HCT116 (cell line): Measurements from ENCODE around the gene SORBS1. TPM values are rescaled to one million over a fixed set of nuclear protein-coding genes. Genes with fewer than 3 reads are reported as not detected.

Source experiments
- ATAC-seq: fragments of 200-7000 bp; cut with Tn5 transposase; 2 replicates; pipeline ENCODE4 v1.9.1; 2020; ENCODE audit warnings: mild to moderate bottlenecking, moderate library complexity
- BruUV-seq: library from RNA; stranded (reverse); fragments of 400-500 nt; replicated peaks from 2 replicates; lab custom pipeline; 2021; lab: Mats Ljungman, UMichigan
- CTCF ChIA-PET: fragments of 300-600 bp; sonication (Branson Sonifier 250); formaldehyde crosslinking; loops from one replicate; lab custom pipeline; 2021; ENCODE audit warnings: antibody characterized with exemption; lab: Charles Lee
- POLR2A ChIA-PET: fragments of 300-600, 350-600 bp; sonication (Branson Sonifier 250); formaldehyde crosslinking; loops from one replicate; lab custom pipeline; 2021; ENCODE audit warnings: antibody characterized with exemption; lab: Charles Lee
- RAD21 ChIA-PET, 2 experiments: fragments of 300-600 bp; sonication (Branson Sonifier 250); formaldehyde crosslinking; loops; one replicate each; lab custom pipeline; 2023; ENCODE audit warnings: low total read pairs in 2 of 2; ENCODE audit not compliant: uncharacterized antibody in 2 of 2, unreplicated experiment in 2 of 2, low non-redundant PET in 1 of 2; lab: Charles Lee
- DNase-seq: peaks from one replicate; pipeline ENCODE4 v3.0.0-alpha.2; 2010; ENCODE audit warnings: low read depth, low spot score
- H2AFZ ChIP-seq: fragments of 200-600 bp; shearing (Covaris generic), sonication (generic); 2 replicates; pipeline ENCODE4 v1.6.1; 2017; ENCODE audit warnings: low read depth, mixed run types, mixed read lengths, antibody characterized with exemption, low read length; ENCODE audit not compliant: poor library complexity, severe bottlenecking
- H3K27ac ChIP-seq: 2 replicates; pipeline ENCODE4 v1.5.1; 2012; ENCODE audit warnings: low read depth, low read length
- H3K27me3 ChIP-seq: fragments of 200-600 bp; sonication (generic); 2 replicates; pipeline ENCODE4 v1.6.1; 2016; ENCODE audit warnings: mixed run types, low read length, mixed read lengths; ENCODE audit not compliant: insufficient read depth
- H3K36me3 ChIP-seq, 2 experiments: fragments of 200-500 bp in 1 of 2; fragments of 200-600 bp in 1 of 2; sonication (Bioruptor generic) in 1 of 2; sonication (generic) in 1 of 2; 2 replicates each; pipeline versions ENCODE4 v1.5.1 to v1.6.1; 2014 to 2016; ENCODE audit warnings: low read length in 2 of 2, inconsistent platforms in 1 of 2, mixed read lengths in 1 of 2, mixed run types in 1 of 2; ENCODE audit not compliant: insufficient read depth in 2 of 2, control insufficient read depth in 1 of 2
- H3K4me1 ChIP-seq, 2 experiments: fragments of 200-600 bp in 1 of 2; sonication (generic) in 1 of 2; 2 replicates each; pipeline versions ENCODE4 v1.5.1 to v1.6.1; 2012 to 2017; ENCODE audit warnings: low read length in 2 of 2, inconsistent platforms in 1 of 2, mild to moderate bottlenecking in 1 of 2, mixed read lengths in 1 of 2, mixed run types in 1 of 2, moderate library complexity in 1 of 2; ENCODE audit not compliant: insufficient read depth in 2 of 2, control insufficient read depth in 1 of 2
- H3K4me2 ChIP-seq: fragments of 200-600 bp; sonication (generic); 2 replicates; pipeline ENCODE4 v1.6.1; 2017; ENCODE audit warnings: mixed run types, low read length, mixed read lengths
- H3K4me3 ChIP-seq, 2 experiments: fragments of 200-600 bp in 1 of 2; sonication (generic) in 1 of 2; replicated peaks in 1 of 2; 2 replicates each; pipeline ENCODE4 v1.5.1; 2011 to 2016; ENCODE audit warnings: low read length in 2 of 2, control low read depth in 1 of 2, low read depth in 1 of 2, mild to moderate bottlenecking in 1 of 2, mixed read lengths in 1 of 2, mixed run types in 1 of 2
- H3K79me2 ChIP-seq: fragments of 200-600 bp; sonication (generic); 2 replicates; pipeline ENCODE4 v1.6.1; 2017; ENCODE audit warnings: mild to moderate bottlenecking, mixed run types, low read length, moderate library complexity, mixed read lengths; ENCODE audit not compliant: insufficient read depth
- H3K9ac ChIP-seq: fragments of 200-600 bp; sonication (generic); 2 replicates; pipeline ENCODE4 v1.6.1; 2016; ENCODE audit warnings: low read length, mixed read lengths
- H3K9me2 ChIP-seq: fragments of 200-600 bp; sonication (generic), shearing (Covaris generic); 2 replicates; pipeline ENCODE4 v1.6.1; 2017; ENCODE audit warnings: mixed run types, mild to moderate bottlenecking, moderate library complexity; ENCODE audit not compliant: insufficient read depth
- H3K9me3 ChIP-seq, 2 experiments: fragments of 200-500 bp in 1 of 2; fragments of 200-600 bp in 1 of 2; sonication (Bioruptor generic) in 1 of 2; sonication (generic) in 1 of 2; 2 replicates each; pipeline ENCODE4 v1.6.1; 2014 to 2017; ENCODE audit warnings: low read length in 2 of 2, mixed read lengths in 2 of 2, inconsistent platforms in 1 of 2, low read depth in 1 of 2, mild to moderate bottlenecking in 1 of 2, mixed run types in 1 of 2, moderate library complexity in 1 of 2; ENCODE audit not compliant: control insufficient read depth in 1 of 2, insufficient read depth in 1 of 2
- H4K20me1 ChIP-seq: fragments of 200-600 bp; sonication (generic), shearing (Covaris generic); 2 replicates; pipeline ENCODE4 v1.6.1; 2017; ENCODE audit warnings: mixed run types, mild to moderate bottlenecking, moderate library complexity; ENCODE audit not compliant: insufficient read depth
- ELF1 ChIP-seq: IDR thresholded peaks from 2 replicates; pipeline ENCODE4 v1.6.1; 2012; ENCODE audit warnings: low read depth, borderline replicate concordance
- EZH2phosphoT487 ChIP-seq: fragments of 200-600 bp; IDR thresholded peaks from 2 replicates; pipeline ENCODE4 v1.6.1; 2018; ENCODE audit warnings: antibody characterized with exemption, borderline replicate concordance
- SIN3A ChIP-seq: IDR thresholded peaks from 2 replicates; pipeline ENCODE4 v1.6.1; 2012; ENCODE audit warnings: low read depth
- SP1 ChIP-seq: IDR thresholded peaks from 2 replicates; pipeline ENCODE4 v1.6.1; 2012; ENCODE audit warnings: low read depth
- SRF ChIP-seq: IDR thresholded peaks from 2 replicates; pipeline ENCODE4 v1.6.1; 2012; ENCODE audit warnings: low read depth
- TCF7L2 ChIP-seq: IDR thresholded peaks from 2 replicates; pipeline ENCODE4 v1.7.0; 2011; ENCODE audit warnings: borderline replicate concordance, inconsistent platforms; ENCODE audit not compliant: insufficient read depth, insufficient read length; ENCODE audit errors: extremely low read depth
- YY1 ChIP-seq: IDR thresholded peaks from 2 replicates; pipeline ENCODE4 v1.6.1; 2011; ENCODE audit warnings: low read length, low read depth, moderate library complexity, mild to moderate bottlenecking; ENCODE audit not compliant: insufficient replicate concordance; ENCODE audit errors: extremely low read depth
- ZFX ChIP-seq: fragments of 450-650 bp; IDR thresholded peaks from 2 replicates; pipeline ENCODE4 v1.6.1; 2017
- intact Hi-C: fragments of 100-400 bp; cut with micrococcal nuclease; formaldehyde crosslinking; loops from 2 replicates; pipeline ENCODE4 v1.10.0; 2022
- total RNA-seq: library from RNA; stranded (reverse); gene quantifications from one replicate; pipeline ENCODE4 v1.2.1, GENCODE V29; 2021; ENCODE audit not compliant: unreplicated experiment
- TF ChIP-seq, protein P1 (sequence below): IDR thresholded peaks from 2 replicates; pipeline ENCODE4 v1.6.1; 2011; ENCODE audit warnings: mild to moderate bottlenecking, low read length, moderate library complexity; ENCODE audit not compliant: insufficient replicate concordance; ENCODE audit errors: extremely low read depth
- TF ChIP-seq, protein P2 (sequence below): IDR thresholded peaks from 2 replicates; pipeline ENCODE4 v1.6.1; 2012; ENCODE audit warnings: low read depth
- TF ChIP-seq, protein P3 (sequence below), 3 experiments: fragments of 200-600 bp in 1 of 3; sonication (generic) in 1 of 3; IDR thresholded peaks in 2 of 3; conservative IDR thresholded peaks in 1 of 3; 2 replicates each; pipeline ENCODE4 v1.5.1; 2012 to 2017; ENCODE audit warnings: low read depth in 2 of 3, low read length in 2 of 3, antibody characterized with exemption in 1 of 3, borderline replicate concordance in 1 of 3, control low read depth in 1 of 3, mild to moderate bottlenecking in 1 of 3, mixed read lengths in 1 of 3, mixed run types in 1 of 3, moderate library complexity in 1 of 3; ENCODE audit not compliant: insufficient read depth in 1 of 3
- TF ChIP-seq, protein P4 (sequence below): IDR thresholded peaks from 2 replicates; pipeline ENCODE4 v1.6.1; 2012

SORBS1 gene
- total RNA-seq, 1 experiment from 2014 or later = 3.4 TPM

DNA sequence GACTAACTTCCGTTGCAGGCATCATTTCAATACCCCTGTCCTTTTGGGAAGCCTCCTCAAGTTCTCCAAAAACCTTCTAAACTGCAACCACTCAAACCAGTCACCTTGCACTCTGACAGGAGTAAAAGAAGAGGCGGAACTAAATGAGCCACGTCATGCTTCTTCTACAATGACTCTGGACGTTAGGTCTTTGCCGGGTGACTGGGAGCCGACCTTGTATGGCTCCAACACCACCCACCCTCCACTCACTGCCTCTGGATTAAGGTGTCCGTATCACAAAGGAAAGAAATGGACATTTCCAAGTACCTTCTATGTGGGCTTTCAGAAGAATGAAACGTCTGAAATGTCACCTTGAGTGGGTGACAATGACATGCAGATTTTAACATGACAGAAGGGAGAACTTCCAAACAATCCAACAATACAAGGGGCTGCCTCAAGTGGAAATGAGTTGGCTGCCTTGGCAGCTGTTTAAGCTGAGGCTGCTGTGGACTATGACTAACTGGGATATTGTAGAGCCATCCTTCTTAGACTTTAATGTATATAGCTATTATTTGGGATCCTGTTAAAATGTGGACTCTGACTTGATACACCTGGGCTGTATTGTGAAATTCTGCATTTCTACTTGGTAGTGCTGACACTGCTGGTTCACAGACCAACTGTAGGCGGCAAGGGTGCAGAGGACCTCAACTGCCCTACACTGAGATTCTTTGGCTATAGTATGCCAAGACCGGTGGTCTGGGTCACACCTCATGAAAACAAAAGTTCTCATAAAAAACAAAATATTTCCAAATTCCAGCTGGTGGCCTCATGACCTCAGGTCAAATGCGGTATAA, 236.5 kb downstream of the SORBS1 start:
- H3K9me3 ChIP-seq = no peaks in the 10 kb centered on the region
- ATAC-seq (no peak), DNase-seq (no peak)
- no peaks in the 10 kb centered on the region for H3K9me2 ChIP-seq
- peaks cover 4% of the 10 kb centered on the region; the same call in 1 of the 2 replicates for H3K27me3 ChIP-seq
- no peaks in the 10 kb centered on the region for H3K36me3 ChIP-seq
- no peak overlapping the region for H2AFZ ChIP-seq
- no peak overlapping the region for H3K4me3 ChIP-seq
- H3K27ac ChIP-seq = no peak overlapping the region
- BruUV-seq = no TSS peak
- H3K79me2 ChIP-seq = no peaks in the 10 kb centered on the region
- TF ChIP-seq YY1 (no peak), EZH2phosphoT487 (no peak), ZFX (no peak), SRF (no peak), SIN3A (no peak), ELF1 (no peak), SP1 (no peak), TCF7L2 (no peak)
- TF ChIP-seq, protein P1, sequence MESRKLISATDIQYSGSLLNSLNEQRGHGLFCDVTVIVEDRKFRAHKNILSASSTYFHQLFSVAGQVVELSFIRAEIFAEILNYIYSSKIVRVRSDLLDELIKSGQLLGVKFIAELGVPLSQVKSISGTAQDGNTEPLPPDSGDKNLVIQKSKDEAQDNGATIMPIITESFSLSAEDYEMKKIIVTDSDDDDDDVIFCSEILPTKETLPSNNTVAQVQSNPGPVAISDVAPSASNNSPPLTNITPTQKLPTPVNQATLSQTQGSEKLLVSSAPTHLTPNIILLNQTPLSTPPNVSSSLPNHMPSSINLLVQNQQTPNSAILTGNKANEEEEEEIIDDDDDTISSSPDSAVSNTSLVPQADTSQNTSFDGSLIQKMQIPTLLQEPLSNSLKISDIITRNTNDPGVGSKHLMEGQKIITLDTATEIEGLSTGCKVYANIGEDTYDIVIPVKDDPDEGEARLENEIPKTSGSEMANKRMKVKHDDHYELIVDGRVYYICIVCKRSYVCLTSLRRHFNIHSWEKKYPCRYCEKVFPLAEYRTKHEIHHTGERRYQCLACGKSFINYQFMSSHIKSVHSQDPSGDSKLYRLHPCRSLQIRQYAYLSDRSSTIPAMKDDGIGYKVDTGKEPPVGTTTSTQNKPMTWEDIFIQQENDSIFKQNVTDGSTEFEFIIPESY = no peak
- TF ChIP-seq, protein P2, sequence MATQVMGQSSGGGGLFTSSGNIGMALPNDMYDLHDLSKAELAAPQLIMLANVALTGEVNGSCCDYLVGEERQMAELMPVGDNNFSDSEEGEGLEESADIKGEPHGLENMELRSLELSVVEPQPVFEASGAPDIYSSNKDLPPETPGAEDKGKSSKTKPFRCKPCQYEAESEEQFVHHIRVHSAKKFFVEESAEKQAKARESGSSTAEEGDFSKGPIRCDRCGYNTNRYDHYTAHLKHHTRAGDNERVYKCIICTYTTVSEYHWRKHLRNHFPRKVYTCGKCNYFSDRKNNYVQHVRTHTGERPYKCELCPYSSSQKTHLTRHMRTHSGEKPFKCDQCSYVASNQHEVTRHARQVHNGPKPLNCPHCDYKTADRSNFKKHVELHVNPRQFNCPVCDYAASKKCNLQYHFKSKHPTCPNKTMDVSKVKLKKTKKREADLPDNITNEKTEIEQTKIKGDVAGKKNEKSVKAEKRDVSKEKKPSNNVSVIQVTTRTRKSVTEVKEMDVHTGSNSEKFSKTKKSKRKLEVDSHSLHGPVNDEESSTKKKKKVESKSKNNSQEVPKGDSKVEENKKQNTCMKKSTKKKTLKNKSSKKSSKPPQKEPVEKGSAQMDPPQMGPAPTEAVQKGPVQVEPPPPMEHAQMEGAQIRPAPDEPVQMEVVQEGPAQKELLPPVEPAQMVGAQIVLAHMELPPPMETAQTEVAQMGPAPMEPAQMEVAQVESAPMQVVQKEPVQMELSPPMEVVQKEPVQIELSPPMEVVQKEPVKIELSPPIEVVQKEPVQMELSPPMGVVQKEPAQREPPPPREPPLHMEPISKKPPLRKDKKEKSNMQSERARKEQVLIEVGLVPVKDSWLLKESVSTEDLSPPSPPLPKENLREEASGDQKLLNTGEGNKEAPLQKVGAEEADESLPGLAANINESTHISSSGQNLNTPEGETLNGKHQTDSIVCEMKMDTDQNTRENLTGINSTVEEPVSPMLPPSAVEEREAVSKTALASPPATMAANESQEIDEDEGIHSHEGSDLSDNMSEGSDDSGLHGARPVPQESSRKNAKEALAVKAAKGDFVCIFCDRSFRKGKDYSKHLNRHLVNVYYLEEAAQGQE = no peak
- TF ChIP-seq, protein P3, sequence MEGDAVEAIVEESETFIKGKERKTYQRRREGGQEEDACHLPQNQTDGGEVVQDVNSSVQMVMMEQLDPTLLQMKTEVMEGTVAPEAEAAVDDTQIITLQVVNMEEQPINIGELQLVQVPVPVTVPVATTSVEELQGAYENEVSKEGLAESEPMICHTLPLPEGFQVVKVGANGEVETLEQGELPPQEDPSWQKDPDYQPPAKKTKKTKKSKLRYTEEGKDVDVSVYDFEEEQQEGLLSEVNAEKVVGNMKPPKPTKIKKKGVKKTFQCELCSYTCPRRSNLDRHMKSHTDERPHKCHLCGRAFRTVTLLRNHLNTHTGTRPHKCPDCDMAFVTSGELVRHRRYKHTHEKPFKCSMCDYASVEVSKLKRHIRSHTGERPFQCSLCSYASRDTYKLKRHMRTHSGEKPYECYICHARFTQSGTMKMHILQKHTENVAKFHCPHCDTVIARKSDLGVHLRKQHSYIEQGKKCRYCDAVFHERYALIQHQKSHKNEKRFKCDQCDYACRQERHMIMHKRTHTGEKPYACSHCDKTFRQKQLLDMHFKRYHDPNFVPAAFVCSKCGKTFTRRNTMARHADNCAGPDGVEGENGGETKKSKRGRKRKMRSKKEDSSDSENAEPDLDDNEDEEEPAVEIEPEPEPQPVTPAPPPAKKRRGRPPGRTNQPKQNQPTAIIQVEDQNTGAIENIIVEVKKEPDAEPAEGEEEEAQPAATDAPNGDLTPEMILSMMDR (IDR thresholded peaks at IDR 0.05 in 2 of 3, conservative IDR thresholded peaks at IDR 0.05 in 1 of 3; ENCODE audit: borderline replicate concordance in 1 of 3, insufficient read depth in 1 of 3, low read depth in 2 of 3, low read length in 2 of 3) = no peak
- TF ChIP-seq, protein P4, sequence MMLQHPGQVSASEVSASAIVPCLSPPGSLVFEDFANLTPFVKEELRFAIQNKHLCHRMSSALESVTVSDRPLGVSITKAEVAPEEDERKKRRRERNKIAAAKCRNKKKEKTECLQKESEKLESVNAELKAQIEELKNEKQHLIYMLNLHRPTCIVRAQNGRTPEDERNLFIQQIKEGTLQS = no peak
- ChIA-PET POLR2A (no interaction called here), CTCF (no interaction called here), RAD21 (no interaction called here)
- H4K20me1 ChIP-seq = no peaks in the 10 kb centered on the region
- H3K4me2 ChIP-seq = no peak overlapping the region
- no peaks in the 10 kb centered on the region for H3K4me1 ChIP-seq
- intact Hi-C loops = no loop called here
- no peak overlapping the region for H3K9ac ChIP-seq
